Panc1 (cell line): ENCODE measurements around the gene PSTPIP1. TPM values are rescaled to one million over a fixed set of nuclear protein-coding genes. Genes with fewer than 3 reads are reported as not detected.

Source experiments
- ATAC-seq: fragments of 200-7000 bp; cut with Tn5 transposase; 2 replicates; pipeline ENCODE4 v1.9.1; 2020; ENCODE audit warnings: mild to moderate bottlenecking, moderate library complexity
- BruUV-seq: library from RNA; stranded (reverse); fragments of 400-500 nt; replicated peaks from 2 replicates; lab custom pipeline; 2021; lab: Mats Ljungman, UMichigan
- CTCF ChIA-PET: fragments of 300-600 bp; sonication (Branson Sonifier 250); formaldehyde crosslinking; loops from one replicate; lab custom pipeline; 2022; ENCODE audit warnings: antibody characterized with exemption; lab: Charles Lee
- POLR2A ChIA-PET: fragments of 300-600 bp; sonication (Branson Sonifier 250); formaldehyde crosslinking; loops from one replicate; lab custom pipeline; 2022; ENCODE audit warnings: antibody characterized with exemption; lab: Charles Lee
- DNase-seq: peaks from one replicate; pipeline ENCODE4 v3.0.0-alpha.2; 2010; ENCODE audit warnings: low read depth, low spot score
- H3K27ac ChIP-seq: 2 replicates; pipeline ENCODE4 v1.5.1; 2011; ENCODE audit warnings: mild to moderate bottlenecking, low read length, inconsistent platforms
- H3K27me3 ChIP-seq: fragments of 200-500 bp; sonication (Bioruptor generic); 2 replicates; pipeline ENCODE4 v1.6.0; 2014; ENCODE audit warnings: low read length, inconsistent platforms; ENCODE audit not compliant: control insufficient read depth, insufficient read depth
- H3K36me3 ChIP-seq: fragments of 200-500 bp; sonication (Bioruptor generic); 2 replicates; pipeline ENCODE4 v1.5.1; 2014; ENCODE audit warnings: inconsistent platforms, mild to moderate bottlenecking, low read length, moderate library complexity; ENCODE audit not compliant: control insufficient read depth, insufficient read depth
- H3K4me1 ChIP-seq: 2 replicates; pipeline ENCODE4 v1.5.1; 2011; ENCODE audit warnings: inconsistent platforms, mild to moderate bottlenecking, low read length, moderate library complexity; ENCODE audit not compliant: control insufficient read depth, insufficient read depth
- H3K4me3 ChIP-seq, 2 experiments: 2 replicates each; pipeline ENCODE4 v1.5.1; 2011 to 2012; ENCODE audit warnings: low read depth in 2 of 2, low read length in 2 of 2, mild to moderate bottlenecking in 2 of 2, inconsistent platforms in 1 of 2, moderate library complexity in 1 of 2
- H3K9me3 ChIP-seq: fragments of 200-500 bp; sonication (Bioruptor generic); 2 replicates; pipeline ENCODE4 v1.5.1; 2014; ENCODE audit warnings: low read depth, mild to moderate bottlenecking, inconsistent platforms, low read length, moderate library complexity; ENCODE audit not compliant: control insufficient read depth, insufficient read depth
- CTCF ChIP-seq: fragments of 450-650 bp; IDR thresholded peaks from 2 replicates; pipeline ENCODE4 v1.5.1; 2017; ENCODE audit warnings: mild to moderate bottlenecking
- POLR2AphosphoS5 ChIP-seq: IDR thresholded peaks from 2 replicates; pipeline ENCODE4 v1.6.1; 2012; ENCODE audit warnings: mild to moderate bottlenecking, low read depth, low read length, moderate library complexity
- REST ChIP-seq, 2 experiments: IDR thresholded peaks; 2 replicates each; pipeline ENCODE4 v1.6.1; 2011 to 2012; ENCODE audit warnings: low read depth in 2 of 2, control low read depth in 1 of 2, low read length in 1 of 2, mild to moderate bottlenecking in 1 of 2, moderate library complexity in 1 of 2; ENCODE audit not compliant: insufficient read depth in 1 of 2
- SIN3A ChIP-seq: IDR thresholded peaks from 2 replicates; pipeline ENCODE4 v1.6.1; 2012; ENCODE audit warnings: low read depth, mild to moderate bottlenecking, low read length, moderate library complexity, borderline replicate concordance; ENCODE audit not compliant: insufficient read depth
- TCF7L2 ChIP-seq: IDR thresholded peaks from 2 replicates; pipeline ENCODE4 v1.6.1; 2011; ENCODE audit warnings: mild to moderate bottlenecking, low read depth, low read length, inconsistent platforms
- in situ Hi-C: cut with HindIII; loops from 2 replicates; pipeline ENCODE4 v1.10.0; 2016; ENCODE audit warnings: low sequenced_read_pairs, low pct_unique_long_range_greater_than_20kb
- intact Hi-C: fragments of 100-400 bp; cut with micrococcal nuclease; formaldehyde crosslinking; loops from one replicate; pipeline ENCODE4 v1.10.0; 2022; ENCODE audit not compliant: unreplicated experiment
- total RNA-seq: library from RNA; stranded (reverse); gene quantifications from one replicate; pipeline ENCODE4 v1.2.1, GENCODE V29; 2021; ENCODE audit not compliant: unreplicated experiment

Gene PSTPIP1
- total RNA-seq, 1 experiment from 2014 or later, result 0.46 TPM

GRCh38 chr15:77014132-77015081 is 19.5 kb downstream of the PSTPIP1 start:
- Histone ChIP-seq H3K4me3 (no peak overlapping the region), H3K27me3 (no peaks in the 10 kb centered on the region), H3K9me3 (no peaks in the 10 kb centered on the region), H3K36me3 (no peaks in the 10 kb centered on the region), H3K27ac (no peak overlapping the region), H3K4me1 (no peaks in the 10 kb centered on the region)
- in situ Hi-C loops, result no loop called here
- DNase-seq (no peak), ATAC-seq (no peak)
- CTCF ChIA-PET, result no interaction called here
- TF ChIP-seq CTCF, result no peak
- no peak for TF ChIP-seq SIN3A
- TF ChIP-seq POLR2AphosphoS5, result no peak
- TF ChIP-seq REST (IDR thresholded peaks at IDR 0.05; ENCODE audit: insufficient read depth in 1 of 2, low read depth in 2 of 2, low read length in 1 of 2), result no peak
- no peak for TF ChIP-seq TCF7L2
- POLR2A ChIA-PET, result no interaction called here
- no TSS peak for BruUV-seq
- intact Hi-C loops, result no loop called here

GRCh38 chr15:77015646-77016320 is 20.9 kb downstream of the PSTPIP1 start:
- ATAC-seq (no peak), DNase-seq (no peak)
- Histone ChIP-seq H3K4me1 (no peaks in the 10 kb centered on the region), H3K27ac (no peak overlapping the region), H3K36me3 (no peaks in the 10 kb centered on the region), H3K27me3 (no peaks in the 10 kb centered on the region), H3K4me3 (no peak overlapping the region), H3K9me3 (no peaks in the 10 kb centered on the region)
- TF ChIP-seq TCF7L2, result no peak
- no peak for TF ChIP-seq REST (IDR thresholded peaks at IDR 0.05; ENCODE audit: insufficient read depth in 1 of 2, low read depth in 2 of 2, low read length in 1 of 2)
- TF ChIP-seq CTCF, result no peak
- no peak for TF ChIP-seq SIN3A
- TF ChIP-seq POLR2AphosphoS5, result no peak
- in situ Hi-C loops (no loop called here), intact Hi-C loops (no loop called here)
- CTCF ChIA-PET, result interaction anchor here (0.6 kb wide), 1 partner anchor 1079 kb away, joined by 6 read pairs; no protein-coding TSS in a partner anchor
- no TSS peak for BruUV-seq
- POLR2A ChIA-PET, result interaction anchor here (0.9 kb wide), 1 partner anchor 11 kb away, joined by 3 read pairs; no protein-coding TSS in a partner anchor
